ENCODE data around the gene PAX6. TPM values are rescaled to one million over a fixed set of nuclear protein-coding genes. Genes with fewer than 3 reads are reported as not detected.

Gene PAX6
- total and polyA plus RNA-seq, 9 of the 15 experiments (the other 6 are each of a cell fraction or from before 2014, with no cell fraction given): 1.5 to 10.9 (median 5.3) TPM

- intact Hi-C loops (cut with micrococcal nuclease): no loop called here
- 81% methylated on average over 35 of the region's 51 CpGs for WGBS (ENCODE audit: insufficient coverage, low coverage, missing lambda C conversion rate)
- ChIA-PET CTCF (ENCODE audit: low intra/inter-chr PET ratio) (no interaction called here), POLR2A (no interaction called here)
- no peak for DNase-seq (ENCODE audit: extremely low read depth in 1 of 4, low spot score in 3 of 4)
- ATAC-seq: no peak
- FAIRE-seq: no peak
- Histone ChIP-seq H2AFZ (ENCODE audit: low read depth, low read length) (no peak overlapping the region), H3K9ac (ENCODE audit: insufficient read depth in 1 of 2, low read depth in 2 of 2, low read length in 2 of 2) (no peak overlapping the region), H3K79me2 (ENCODE audit: control insufficient read depth, insufficient read depth, low read length) (no peaks in the 10 kb centered on the region), H3K4me2 (ENCODE audit: insufficient read depth, low read length) (no peak overlapping the region), H3K4me3 (no peak overlapping the region), H3K27ac (ENCODE audit: extremely low read depth, low read depth, low read length) (no peak overlapping the region), H3K27me3 (ENCODE audit: control insufficient read depth in 2 of 2, insufficient read depth in 2 of 2, low read length in 2 of 2) (peaks cover 17 to 63% of the 10 kb centered on the region in 2 experiments), H3K9me3 (replicated peaks; ENCODE audit: control insufficient read depth, insufficient read depth, low read depth, low read length) (no peaks in the 10 kb centered on the region), H3K36me3 (ENCODE audit: control insufficient read depth, insufficient read depth, low read length) (no peaks in the 10 kb centered on the region), H3K4me1 (replicated peaks in 1 of 2; ENCODE audit: control insufficient read depth in 2 of 2, insufficient read depth in 2 of 2, low read length in 2 of 2) (peaks cover 0 to 11% of the 10 kb centered on the region in 2 experiments; a peak in 4 of 5 replicates), H3K9me1 (ENCODE audit: control insufficient read depth, insufficient read depth, low read length) (no peaks in the 10 kb centered on the region), H4K20me1 (replicated peaks; ENCODE audit: control insufficient read depth, insufficient read depth, low read length) (no peaks in the 10 kb centered on the region)
- in situ Hi-C loops (cut with MboI): no loop called here
- TF ChIP-seq ZBTB33 (CRISPR knock-in tag; IDR thresholded peaks at IDR 0.05) (peak; percentile 71; the same call in 1 of the 2 replicates), DNMT1 (IDR thresholded peaks at IDR 0.05) (no peak)
- BruUV-seq (replicated peaks): no TSS peak
These were observed 6.0 kb downstream of the PAX6 start for GRCh38 chr11:31805037-31805628.

Data from K562 (cell line).